Activated T-helper 17 cell treated with anti-CD3 and anti-CD28 coated beads, Interleukin-2, amount 50 U/mL, for 72 hours (primary cell): Measurements from ENCODE around the gene TIRAP. TPM values are rescaled to one million over a fixed set of nuclear protein-coding genes. Genes with fewer than 3 reads are reported as not detected.
"Not testable (repeated sequence)": the region's sequence is repeated elsewhere in the genome, so short reads cannot be mapped to it uniquely, and the experiment has no call there.

Source experiments
- ATAC-seq: fragments of 150-1000 bp; cut with Tn5 transposase; replicated peaks from 2 replicates; pipeline ENCODE4 v1.10.0; 2021; ENCODE audit warnings: mild to moderate bottlenecking, moderate library complexity
- H3K27ac Mint-ChIP-seq: one replicate; pipeline ENCODE4 v1.8.0; 2022; ENCODE audit warnings: mixed read lengths
- H3K27me3 Mint-ChIP-seq: one replicate; pipeline ENCODE4 v1.8.0; 2022; ENCODE audit warnings: mixed read lengths
- H3K36me3 Mint-ChIP-seq: one replicate; pipeline ENCODE4 v1.8.0; 2022; ENCODE audit warnings: low read depth, mild to moderate bottlenecking, mixed read lengths
- H3K4me1 Mint-ChIP-seq: one replicate; pipeline ENCODE4 v1.8.0; 2022; ENCODE audit warnings: mixed read lengths
- H3K4me3 Mint-ChIP-seq: one replicate; pipeline ENCODE4 v1.8.0; 2022; ENCODE audit warnings: mild to moderate bottlenecking, mixed read lengths
- H3K9me3 Mint-ChIP-seq: one replicate; pipeline ENCODE4 v1.8.0; 2022; ENCODE audit warnings: mixed read lengths
- total RNA-seq, 2 donors: library from RNA; stranded (reverse); gene quantifications; one replicate each; pipeline ENCODE4 v1.2.3, GENCODE V29; 2022

Gene TIRAP, protein sequence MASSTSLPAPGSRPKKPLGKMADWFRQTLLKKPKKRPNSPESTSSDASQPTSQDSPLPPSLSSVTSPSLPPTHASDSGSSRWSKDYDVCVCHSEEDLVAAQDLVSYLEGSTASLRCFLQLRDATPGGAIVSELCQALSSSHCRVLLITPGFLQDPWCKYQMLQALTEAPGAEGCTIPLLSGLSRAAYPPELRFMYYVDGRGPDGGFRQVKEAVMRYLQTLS
- 10 to 100 TPM; 11.1 to 12.0 TPM for total RNA-seq

GRCh38 chr11:126282736-126283591 is at the start of gene TIRAP:
TIRAP (plus strand) TSS chr11:126283093; CDS start chr11:126290895, 7,802 bp downstream.
- Mint-ChIP-seq H3K27ac (peak within 1 kb of the TSS; percentile 98), H3K4me1 (peaks cover 23% of the 10 kb centered on the region), H3K27me3 (no peaks in the 10 kb centered on the region), H3K9me3 (no peaks in the 10 kb centered on the region), H3K4me3 (peak within 1 kb of the TSS; percentile 97), H3K36me3 (peaks cover 19% of the 10 kb centered on the region)
- ATAC-seq, result peak; percentile 75

GRCh38 chr11:126233391-126233790 is 49.5 kb upstream of the TIRAP start:
- H3K27ac Mint-ChIP-seq, result no peak overlapping the region
- no peak overlapping the region for H3K4me3 Mint-ChIP-seq
- H3K9me3 Mint-ChIP-seq, result no peaks in the 10 kb centered on the region
- H3K4me1 Mint-ChIP-seq, result peaks cover 4% of the 10 kb centered on the region
- H3K36me3 Mint-ChIP-seq, result peaks cover 52% of the 10 kb centered on the region
- H3K27me3 Mint-ChIP-seq, result no peaks in the 10 kb centered on the region
- ATAC-seq, result no peak

GRCh38 chr11:126246636-126247035 is 36.3 kb upstream of the TIRAP start:
- Mint-ChIP-seq H3K27ac (no peak overlapping the region), H3K4me1 (no peaks in the 10 kb centered on the region), H3K27me3 (no peaks in the 10 kb centered on the region), H3K9me3 (no peaks in the 10 kb centered on the region), H3K36me3 (peaks cover 55% of the 10 kb centered on the region), H3K4me3 (no peak overlapping the region)
- no peak for ATAC-seq

DNA sequence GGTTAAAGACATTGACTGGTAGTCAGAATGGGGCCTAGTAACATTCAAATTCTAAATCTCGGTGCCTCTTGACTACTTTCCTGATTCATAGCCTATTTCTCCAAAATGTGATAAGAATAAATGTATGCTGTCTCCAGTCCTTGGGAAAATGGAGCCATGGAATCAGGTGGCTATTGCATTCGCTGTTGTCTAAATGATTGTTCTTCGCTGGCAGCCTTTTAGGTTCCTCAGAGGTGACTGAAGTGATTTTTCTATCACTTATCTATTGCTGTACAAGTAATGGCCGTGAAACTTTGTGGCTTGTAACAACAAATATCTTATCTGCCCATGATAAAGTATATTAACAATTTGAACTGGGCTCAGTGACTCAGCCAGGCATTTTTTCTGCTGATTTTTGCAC is 29.6 kb upstream of the TIRAP start:
- H3K27me3 Mint-ChIP-seq, result no peaks in the 10 kb centered on the region
- no peaks in the 10 kb centered on the region for H3K4me1 Mint-ChIP-seq
- no peak overlapping the region for H3K27ac Mint-ChIP-seq
- ATAC-seq, result no peak
- H3K36me3 Mint-ChIP-seq, result peaks cover 52% of the 10 kb centered on the region
- no peak overlapping the region for H3K4me3 Mint-ChIP-seq
- H3K9me3 Mint-ChIP-seq, result no peaks in the 10 kb centered on the region

DNA sequence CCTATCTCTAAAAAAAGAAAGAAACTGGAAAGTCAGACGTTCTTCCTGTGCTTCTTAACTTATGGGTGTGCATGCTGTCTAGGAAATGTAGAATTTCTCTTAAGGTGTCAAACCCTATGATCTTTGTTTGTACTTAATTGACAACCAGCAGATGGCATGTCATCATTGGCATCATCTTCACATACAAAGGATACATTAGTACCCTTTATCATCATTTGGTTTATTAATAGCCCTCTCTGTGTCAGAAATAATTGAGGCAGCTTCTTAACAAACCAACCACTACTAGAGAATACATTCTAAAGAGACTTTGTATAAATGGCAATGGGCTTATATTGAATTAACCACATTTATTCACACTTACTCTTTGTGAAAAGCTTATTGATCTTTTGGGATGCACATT is 28.1 kb upstream of the TIRAP start:
- no peaks in the 10 kb centered on the region for H3K4me1 Mint-ChIP-seq
- no peaks in the 10 kb centered on the region for H3K27me3 Mint-ChIP-seq
- peaks cover 59% of the 10 kb centered on the region for H3K36me3 Mint-ChIP-seq
- H3K27ac Mint-ChIP-seq, result no peak overlapping the region
- no peak overlapping the region for H3K4me3 Mint-ChIP-seq
- no peaks in the 10 kb centered on the region for H3K9me3 Mint-ChIP-seq
- ATAC-seq, result no peak

- ATAC-seq, H3K4me1 Mint-ChIP-seq, H3K9me3 Mint-ChIP-seq, H3K4me3 Mint-ChIP-seq, H3K27me3 Mint-ChIP-seq, H3K27ac Mint-ChIP-seq: not testable (repeated sequence)
- H3K36me3 Mint-ChIP-seq, result peaks cover 58% of the 10 kb centered on the region
Observed at GRCh38 chr11:126255507-126255906, 27.4 kb upstream of the TIRAP start.

GRCh38 chr11:126256216-126256615 is 26.7 kb upstream of the TIRAP start:
- ATAC-seq, result no peak
- Mint-ChIP-seq H3K4me3 (no peak overlapping the region), H3K27ac (peak overlapping the region; percentile 6), H3K27me3 (no peaks in the 10 kb centered on the region), H3K4me1 (no peaks in the 10 kb centered on the region), H3K36me3 (peaks cover 58% of the 10 kb centered on the region), H3K9me3 (no peaks in the 10 kb centered on the region)

- no peaks in the 10 kb centered on the region for H3K4me1 Mint-ChIP-seq
- no peak overlapping the region for H3K4me3 Mint-ChIP-seq
- no peak for ATAC-seq
Observed at GRCh38 chr11:126257144-126257543, 25.7 kb upstream of the TIRAP start.

DNA sequence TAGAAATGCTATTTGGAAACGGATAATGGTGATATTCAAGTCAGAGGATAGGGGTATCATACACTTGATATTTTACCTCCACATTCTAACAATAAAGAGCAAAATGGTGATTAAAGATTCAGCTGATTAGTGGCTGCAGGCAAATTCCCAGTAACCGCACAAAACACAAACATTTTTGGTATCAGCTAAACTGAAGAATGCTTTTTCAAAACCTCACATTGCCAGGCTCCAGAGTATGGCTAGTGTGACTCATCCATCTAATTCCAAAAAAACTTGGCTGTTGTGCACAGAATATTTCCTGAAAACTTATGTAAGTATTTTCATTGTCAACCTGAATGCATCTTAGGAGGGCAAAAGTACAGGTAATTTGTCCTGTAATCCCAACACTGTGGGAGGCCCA is 25.1 kb upstream of the TIRAP start:
- Mint-ChIP-seq H3K27me3 (no peaks in the 10 kb centered on the region), H3K36me3 (peaks cover 67% of the 10 kb centered on the region), H3K27ac (no peak overlapping the region), H3K4me3 (no peak overlapping the region), H3K9me3 (no peaks in the 10 kb centered on the region), H3K4me1 (no peaks in the 10 kb centered on the region)
- no peak for ATAC-seq

More at GRCh38 chr11:126257144-126257543, 25.7 kb upstream of the TIRAP start:
- H3K36me3 Mint-ChIP-seq, result peaks cover 61% of the 10 kb centered on the region
- H3K27ac Mint-ChIP-seq, result peak overlapping the region; percentile 6
- no peaks in the 10 kb centered on the region for H3K9me3 Mint-ChIP-seq
- H3K27me3 Mint-ChIP-seq, result no peaks in the 10 kb centered on the region

GRCh38 chr11:126262216-126262615 is 20.7 kb upstream of the TIRAP start:
- ATAC-seq, result no peak
- Mint-ChIP-seq H3K9me3 (no peaks in the 10 kb centered on the region), H3K4me3 (no peak overlapping the region), H3K27me3 (no peaks in the 10 kb centered on the region), H3K4me1 (peaks cover 5% of the 10 kb centered on the region), H3K36me3 (peaks cover 93% of the 10 kb centered on the region), H3K27ac (no peak overlapping the region)

DNA sequence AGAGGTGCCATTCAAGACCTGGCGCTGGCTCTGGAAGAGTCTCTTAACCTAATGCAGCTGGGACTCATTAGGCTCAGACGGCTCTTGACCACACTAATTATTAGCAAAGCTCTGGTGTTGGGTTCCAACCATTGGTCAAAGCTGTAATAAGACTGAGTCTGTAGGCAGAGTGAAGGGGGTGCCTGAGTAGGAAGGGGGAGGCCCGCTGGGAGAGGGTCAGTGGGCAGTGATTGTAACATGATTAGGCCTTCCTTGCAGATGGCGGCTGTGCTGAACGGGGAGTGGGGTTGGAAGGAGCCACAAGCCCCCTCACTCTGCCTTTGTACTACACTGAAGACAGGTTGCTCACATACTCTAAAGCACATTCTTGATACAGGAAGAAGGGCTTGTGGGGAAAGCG is 19.4 kb upstream of the TIRAP start:
- Mint-ChIP-seq H3K4me3 (no peak overlapping the region), H3K9me3 (no peaks in the 10 kb centered on the region), H3K27ac (peak overlapping the region; percentile 21), H3K27me3 (no peaks in the 10 kb centered on the region), H3K4me1 (peaks cover 5% of the 10 kb centered on the region), H3K36me3 (peaks cover 91% of the 10 kb centered on the region)
- ATAC-seq, result no peak

DNA sequence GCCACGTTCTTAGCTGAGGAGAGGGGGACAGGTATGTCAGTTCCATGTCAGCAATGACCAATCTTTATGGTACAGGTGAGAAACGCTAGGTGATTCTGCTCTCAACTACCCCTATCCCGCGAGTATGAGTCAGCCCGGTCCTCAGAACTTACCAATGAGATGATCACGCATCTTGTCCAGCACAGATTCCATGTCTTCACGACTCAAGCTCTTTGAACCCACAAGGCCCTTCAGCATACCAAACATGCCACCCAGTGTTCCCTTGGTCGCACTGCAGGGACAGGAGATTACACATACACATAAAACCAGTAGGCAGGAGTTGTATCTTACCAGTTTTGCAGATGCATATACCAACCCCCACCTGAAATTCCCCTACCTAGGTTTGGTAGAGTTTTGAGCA is 17.1 kb upstream of the TIRAP start:
- H3K36me3 Mint-ChIP-seq, result peaks cover 80% of the 10 kb centered on the region
- no peak overlapping the region for H3K4me3 Mint-ChIP-seq
- H3K9me3 Mint-ChIP-seq, result no peaks in the 10 kb centered on the region
- H3K27me3 Mint-ChIP-seq, result no peaks in the 10 kb centered on the region
- peak overlapping the region; percentile 39 for H3K27ac Mint-ChIP-seq
- peaks cover 14% of the 10 kb centered on the region for H3K4me1 Mint-ChIP-seq
- ATAC-seq, result no peak

- Mint-ChIP-seq H3K27ac (peak overlapping the region; percentile 98), H3K9me3 (no peaks in the 10 kb centered on the region), H3K4me3 (peak overlapping the region; percentile 98), H3K27me3 (no peaks in the 10 kb centered on the region), H3K36me3 (peaks cover 71% of the 10 kb centered on the region), H3K4me1 (peaks cover 14% of the 10 kb centered on the region)
- no peak for ATAC-seq
Observed at GRCh38 chr11:126267650-126268049, 15.2 kb upstream of the TIRAP start.

- Mint-ChIP-seq H3K4me1 (peaks cover 14% of the 10 kb centered on the region), H3K27ac (peak overlapping the region; percentile 98), H3K36me3 (peaks cover 71% of the 10 kb centered on the region), H3K9me3 (no peaks in the 10 kb centered on the region), H3K27me3 (no peaks in the 10 kb centered on the region), H3K4me3 (peak overlapping the region; percentile 98)
- no peak for ATAC-seq
Observed at GRCh38 chr11:126268361-126268707, 14.6 kb upstream of the TIRAP start.
